Hepatocyte (in vitro differentiated cells): ENCODE measurements around the gene SEH1L. TPM values are rescaled to one million over a fixed set of nuclear protein-coding genes. Genes with fewer than 3 reads are reported as not detected.

Experiments
- DNase-seq: peaks from one replicate; pipeline ENCODE4 v3.0.0-alpha.2; 2016; ENCODE audit warnings: low spot score
- H2AFZ ChIP-seq: fragments of 200-600 bp; sonication (generic); 2 replicates; pipeline ENCODE4 v1.6.0; 2016; ENCODE audit warnings: antibody characterized with exemption, mild to moderate bottlenecking
- H3K27ac ChIP-seq: fragments of 200-600 bp; sonication (generic); 2 replicates; pipeline ENCODE4 v1.5.1; 2016; ENCODE audit warnings: mild to moderate bottlenecking
- H3K27me3 ChIP-seq: fragments of 200-600 bp; sonication (generic); 2 replicates; pipeline ENCODE4 v1.6.1; 2016
- H3K36me3 ChIP-seq: fragments of 200-600 bp; sonication (generic); replicated peaks from 2 replicates; pipeline ENCODE4 v1.5.1; 2016; ENCODE audit warnings: low read depth; ENCODE audit not compliant: insufficient read depth
- H3K4me1 ChIP-seq: fragments of 200-600 bp; sonication (generic); 2 replicates; pipeline ENCODE4 v1.5.1; 2016; ENCODE audit warnings: mild to moderate bottlenecking, moderate library complexity; ENCODE audit not compliant: insufficient read depth
- H3K4me2 ChIP-seq: fragments of 200-600 bp; sonication (generic); 2 replicates; pipeline ENCODE4 v1.6.0; 2016
- H3K4me3 ChIP-seq: fragments of 200-600 bp; sonication (generic); 2 replicates; pipeline ENCODE4 v1.5.1; 2016; ENCODE audit warnings: mild to moderate bottlenecking
- H3K79me2 ChIP-seq: fragments of 200-600 bp; sonication (generic); 2 replicates; pipeline ENCODE4 v1.6.0; 2017; ENCODE audit warnings: mild to moderate bottlenecking
- H3K9me2 ChIP-seq: fragments of 200-600 bp; sonication (generic); replicated peaks from 2 replicates; pipeline ENCODE4 v1.6.0; 2017; ENCODE audit warnings: mild to moderate bottlenecking; ENCODE audit not compliant: insufficient read depth
- H3K9me3 ChIP-seq: fragments of 200-600 bp; sonication (generic); 2 replicates; pipeline ENCODE4 v1.5.1; 2016; ENCODE audit warnings: low read depth, mild to moderate bottlenecking
- H4K20me1 ChIP-seq: fragments of 200-600 bp; sonication (generic); 2 replicates; pipeline ENCODE4 v1.6.0; 2016; ENCODE audit warnings: mild to moderate bottlenecking; ENCODE audit not compliant: insufficient read depth, poor library complexity, severe bottlenecking
- CTCF ChIP-seq: fragments of 200-600 bp; sonication (generic); IDR thresholded peaks from 2 replicates; pipeline ENCODE4 v1.5.1; 2016; ENCODE audit warnings: antibody characterized with exemption, mild to moderate bottlenecking; ENCODE audit not compliant: poor library complexity
- EZH2 ChIP-seq: fragments of 200-600 bp; sonication (generic); IDR thresholded peaks from 2 replicates; pipeline ENCODE4 v1.6.1; 2016; ENCODE audit warnings: antibody characterized with exemption, mild to moderate bottlenecking, borderline replicate concordance
- EZH2phosphoT487 ChIP-seq: fragments of 200-600 bp; sonication (generic); IDR thresholded peaks from one replicate; pipeline ENCODE4 v1.6.1; 2018; ENCODE audit warnings: antibody characterized with exemption, mild to moderate bottlenecking, low read depth, moderate library complexity; ENCODE audit not compliant: unreplicated experiment, severe bottlenecking
- WGBS: methylation state at CpG from one replicate; pipeline ENCODE4 v1.1.6; 2016; ENCODE audit warnings: low lambda C conversion rate; ENCODE audit errors: missing lambda C conversion rate; 5-methylcytosine and 5-hydroxymethylcytosine counted together
- polyA plus RNA-seq: library from polyadenylated mRNA; unstranded; fragments of >200 nt; fragmentation: Nextera tagmentation; extraction: Ambion mirVana; gene quantifications from 2 replicates; pipeline ENCODE4 v1.2.1, GENCODE V29; 2016
- total RNA-seq: library from RNA; depleted of rRNA; stranded (reverse); fragments of >200 nt; gene quantifications from 2 replicates; pipeline ENCODE4 v1.2.3, GENCODE V29; 2014

SEH1L gene
- total and polyA plus RNA-seq, 2 experiments from 2014 or later, result 24.0 to 25.8 TPM

- Histone ChIP-seq H3K9me2 (no peaks in the 10 kb centered on the region), H3K4me2 (no peak overlapping the region), H4K20me1 (no peaks in the 10 kb centered on the region), H3K4me3 (no peak overlapping the region), H3K36me3 (no peaks in the 10 kb centered on the region), H3K4me1 (no peaks in the 10 kb centered on the region), H3K9me3 (no peaks in the 10 kb centered on the region), H3K27ac (no peak overlapping the region), H3K79me2 (no peaks in the 10 kb centered on the region), H2AFZ (no peak overlapping the region), H3K27me3 (no peaks in the 10 kb centered on the region)
- TF ChIP-seq EZH2 (no peak), CTCF (no peak), EZH2phosphoT487 (no peak)
- WGBS, result 83% methylated on average over 5 of the region's 5 CpGs
- no peak for DNase-seq
These were observed 18.2 kb upstream of the SEH1L start for GRCh38 chr18:12929477-12930083.

GRCh38 chr18:12930376-12930775 is 17.4 kb upstream of the SEH1L start:
- no peak overlapping the region for H3K27ac ChIP-seq
- H3K36me3 ChIP-seq, result no peaks in the 10 kb centered on the region
- TF ChIP-seq EZH2 (no peak), CTCF (no peak), EZH2phosphoT487 (no peak)
- H3K4me2 ChIP-seq, result no peak overlapping the region
- no peaks in the 10 kb centered on the region for H4K20me1 ChIP-seq
- no peaks in the 10 kb centered on the region for H3K27me3 ChIP-seq
- H2AFZ ChIP-seq, result no peak overlapping the region
- no peak for DNase-seq
- WGBS, result 91% methylated on average over 3 of the region's 3 CpGs
- no peak overlapping the region for H3K4me3 ChIP-seq
- H3K9me3 ChIP-seq, result no peaks in the 10 kb centered on the region
- H3K4me1 ChIP-seq, result no peaks in the 10 kb centered on the region
- no peaks in the 10 kb centered on the region for H3K79me2 ChIP-seq
- no peaks in the 10 kb centered on the region for H3K9me2 ChIP-seq

- Histone ChIP-seq H3K9me3 (no peaks in the 10 kb centered on the region), H4K20me1 (no peaks in the 10 kb centered on the region), H3K4me3 (no peak overlapping the region), H3K27ac (no peak overlapping the region), H3K9me2 (no peaks in the 10 kb centered on the region), H3K79me2 (no peaks in the 10 kb centered on the region), H3K36me3 (no peaks in the 10 kb centered on the region), H3K4me1 (no peaks in the 10 kb centered on the region), H2AFZ (no peak overlapping the region), H3K27me3 (no peaks in the 10 kb centered on the region), H3K4me2 (no peak overlapping the region)
- 79% methylated on average over 3 of the region's 3 CpGs for WGBS
- TF ChIP-seq CTCF, result no peak
- no peak for TF ChIP-seq EZH2phosphoT487
- TF ChIP-seq EZH2, result no peak
- DNase-seq, result no peak
These were observed 16.9 kb upstream of the SEH1L start for GRCh38 chr18:12930908-12931307.

- no peak overlapping the region for H3K4me3 ChIP-seq
- no peaks in the 10 kb centered on the region for H4K20me1 ChIP-seq
- H3K9me2 ChIP-seq, result no peaks in the 10 kb centered on the region
- no peak overlapping the region for H2AFZ ChIP-seq
- H3K27ac ChIP-seq, result no peak overlapping the region
- H3K9me3 ChIP-seq, result no peaks in the 10 kb centered on the region
- H3K4me1 ChIP-seq, result no peaks in the 10 kb centered on the region
- H3K4me2 ChIP-seq, result no peak overlapping the region
- no peaks in the 10 kb centered on the region for H3K36me3 ChIP-seq
- no peaks in the 10 kb centered on the region for H3K27me3 ChIP-seq
- DNase-seq, result no peak
- TF ChIP-seq EZH2, result no peak
- TF ChIP-seq CTCF, result no peak
- no peak for TF ChIP-seq EZH2phosphoT487
- H3K79me2 ChIP-seq, result no peaks in the 10 kb centered on the region
These were observed 14.5 kb upstream of the SEH1L start for GRCh38 chr18:12933327-12933726.
